Ramos (cell line): ENCODE measurements around the gene DZIP1L.
"Not testable (repeated sequence)": the region's sequence is repeated elsewhere in the genome, so short reads cannot be mapped to it uniquely, and the experiment has no call there.

Source experiments
- in situ Hi-C: fragments of 300-500 bp; cut with MboI; formaldehyde crosslinking; loops from one replicate; pipeline ENCODE4 v1.14.3; 2022; ENCODE audit warnings: low sequenced_read_pairs; ENCODE audit not compliant: unreplicated experiment

The DZIP1L gene

GRCh38 chr3:138118612-138119422 lies 3.4 kb upstream of the DZIP1L start:
- in situ Hi-C loops, result loop anchor here (5.0 kb wide), 1 partner anchor 52 kb away; no protein-coding TSS in a partner anchor

GRCh38 chr3:138114431-138114918 lies 933 bp downstream of the DZIP1L start:
- in situ Hi-C loops, result no loop called here

GRCh38 chr3:138113326-138113725 lies 2.1 kb downstream of the DZIP1L start:
- in situ Hi-C loops, result no loop called here

- in situ Hi-C loops, result no loop called here
Measured at GRCh38 chr3:138112362-138112761, 3.0 kb downstream of the DZIP1L start.

GRCh38 chr3:138105598-138105997 lies 9.8 kb downstream of the DZIP1L start:
- in situ Hi-C loops, result no loop called here

GRCh38 chr3:138103466-138103865 lies 11.9 kb downstream of the DZIP1L start:
- in situ Hi-C loops, result no loop called here

GRCh38 chr3:138101351-138101940 lies 14.0 kb downstream of the DZIP1L start:
- in situ Hi-C loops, result not testable (repeated sequence)

- in situ Hi-C loops, result no loop called here
Measured at GRCh38 chr3:138099417-138099816, 16.0 kb downstream of the DZIP1L start.

GRCh38 chr3:138097192-138098172 lies 17.9 kb downstream of the DZIP1L start:
- in situ Hi-C loops, result no loop called here

- in situ Hi-C loops, result no loop called here
Measured at GRCh38 chr3:138093721-138094120, 21.7 kb downstream of the DZIP1L start.

GRCh38 chr3:138092023-138092422 lies 23.4 kb downstream of the DZIP1L start:
- in situ Hi-C loops, result no loop called here

- in situ Hi-C loops, result no loop called here
Measured at GRCh38 chr3:138089091-138089490, 26.3 kb downstream of the DZIP1L start.

GRCh38 chr3:138085745-138086144 lies 29.7 kb downstream of the DZIP1L start:
- in situ Hi-C loops, result not testable (repeated sequence)

- in situ Hi-C loops, result no loop called here
Measured at GRCh38 chr3:138084196-138084595, 31.2 kb downstream of the DZIP1L start.

GRCh38 chr3:138082992-138083386 lies 32.4 kb downstream of the DZIP1L start:
- in situ Hi-C loops, result no loop called here

- in situ Hi-C loops, result no loop called here
Measured at GRCh38 chr3:138082085-138082991, 33.1 kb downstream of the DZIP1L start.

- in situ Hi-C loops, result no loop called here
Measured at GRCh38 chr3:138081371-138082084, 33.9 kb downstream of the DZIP1L start.

- in situ Hi-C loops, result no loop called here
Measured at GRCh38 chr3:138079901-138080300, 35.5 kb downstream of the DZIP1L start.

GRCh38 chr3:138078901-138079344 lies 36.5 kb downstream of the DZIP1L start:
- in situ Hi-C loops, result no loop called here
